Renal cortex interstitium (tissue), 11 donors: ENCODE data around the gene GNAI3. TPM values are rescaled to one million over a fixed set of nuclear protein-coding genes. Genes with fewer than 3 reads are reported as not detected.
"Not testable (repeated sequence)": the region's sequence is repeated elsewhere in the genome, so short reads cannot be mapped to it uniquely, and the experiment has no call there.

Source experiments
- DNase-seq, 11 donors: peaks; one replicate each; pipeline ENCODE4 v3.0.0-alpha.2; 2013; ENCODE audit warnings: low read depth in 9 of 11, low spot score in 4 of 11; ENCODE audit errors: extremely low read depth in 1 of 11
- polyA plus RNA-seq, 3 donors: library from polyadenylated mRNA; unstranded; fragments of 120-200 nt; gene quantifications; one replicate each; pipeline ENCODE4 v1.2.1, GENCODE V29; 2013; ENCODE audit not compliant: insufficient read length in 3 of 3

Gene GNAI3
- polyA plus RNA-seq, 3 donors = 11.7 to 13.5 (median 12.1) TPM

DNA sequence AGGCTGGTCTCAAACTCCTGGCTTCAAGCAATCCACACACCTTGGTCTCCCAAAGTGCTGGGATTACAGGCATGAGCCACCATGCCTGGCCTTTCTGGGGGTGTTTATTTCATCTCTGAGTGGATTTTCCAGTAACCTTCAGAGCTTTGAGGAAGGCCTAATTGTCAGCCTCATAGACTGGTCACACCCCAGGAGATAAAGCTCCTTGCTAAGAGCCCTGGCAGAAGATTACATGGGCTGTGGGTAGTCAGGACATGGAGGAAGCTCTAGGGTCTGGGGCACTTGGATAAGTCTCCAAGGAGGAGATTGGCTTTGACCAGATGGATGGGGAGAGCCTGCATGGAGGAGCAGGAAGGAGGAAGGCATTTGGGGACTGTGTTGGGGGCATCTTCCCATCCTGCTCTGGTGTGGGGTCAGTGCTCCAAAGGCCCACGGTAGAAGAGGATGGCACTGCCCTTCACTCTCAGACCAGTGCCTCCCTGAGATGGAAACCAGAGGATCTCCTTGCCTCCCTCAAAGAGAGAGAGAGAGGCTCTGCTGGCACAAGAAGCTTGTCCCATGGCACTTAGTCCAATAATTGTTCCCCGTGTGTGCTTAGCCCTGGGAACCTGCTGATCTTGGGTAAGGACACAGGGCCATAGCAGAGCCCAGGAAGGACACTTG is 92.8 kb downstream of the GNAI3 start:
- DNase-seq = no peak

GRCh38 chr1:109641861-109642260 is 93.4 kb downstream of the GNAI3 start:
- DNase-seq = no peak

DNA sequence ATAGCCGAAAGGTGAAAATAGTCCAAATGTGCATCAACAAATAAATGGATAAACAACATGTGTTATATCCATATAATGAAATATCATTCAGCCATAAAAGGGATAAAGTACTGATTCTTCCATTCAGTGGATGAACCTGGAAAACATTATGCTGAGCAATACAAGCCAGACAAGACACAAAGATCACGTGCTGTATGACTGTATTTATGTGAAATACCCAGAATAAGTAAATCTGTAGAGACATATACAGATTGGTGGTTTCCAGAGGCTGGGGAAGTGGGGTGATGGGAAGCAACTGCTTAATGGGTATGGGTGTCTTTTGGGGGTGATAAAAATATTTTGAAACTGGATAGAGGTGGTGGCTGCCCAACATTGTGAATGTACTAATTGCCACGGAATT is 94.2 kb downstream of the GNAI3 start:
- no peak for DNase-seq

- DNase-seq = peak in 2 of 11 donors; percentile 62 to 74
Observed at GRCh38 chr1:109643385-109644230, 95.2 kb downstream of the GNAI3 start.

- no peak for DNase-seq
Observed at GRCh38 chr1:109644670-109645069, 96.3 kb downstream of the GNAI3 start.

DNA sequence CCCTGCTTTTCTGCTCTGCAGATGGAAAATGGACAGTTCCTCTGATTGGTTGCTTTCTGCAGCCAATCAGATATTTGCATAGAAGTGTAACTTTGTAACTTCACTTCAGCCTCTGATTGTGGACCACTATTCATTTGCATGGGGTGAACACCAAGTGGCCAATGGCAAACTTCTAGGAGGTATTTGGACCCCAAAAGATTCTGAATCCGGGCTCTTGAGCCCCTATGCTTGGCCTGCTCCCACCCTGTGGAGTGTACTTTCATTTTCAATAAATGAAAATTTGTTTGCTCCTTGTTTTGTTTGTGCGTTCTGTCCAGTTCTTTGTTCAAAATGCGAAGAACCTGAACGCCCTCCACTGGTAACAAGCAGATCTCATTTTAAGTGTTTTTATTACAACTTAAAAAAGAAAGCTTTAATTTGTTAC is 101.1 kb downstream of the GNAI3 start:
- DNase-seq = peak in 2 of 11 donors; percentile 34 to 38

DNA sequence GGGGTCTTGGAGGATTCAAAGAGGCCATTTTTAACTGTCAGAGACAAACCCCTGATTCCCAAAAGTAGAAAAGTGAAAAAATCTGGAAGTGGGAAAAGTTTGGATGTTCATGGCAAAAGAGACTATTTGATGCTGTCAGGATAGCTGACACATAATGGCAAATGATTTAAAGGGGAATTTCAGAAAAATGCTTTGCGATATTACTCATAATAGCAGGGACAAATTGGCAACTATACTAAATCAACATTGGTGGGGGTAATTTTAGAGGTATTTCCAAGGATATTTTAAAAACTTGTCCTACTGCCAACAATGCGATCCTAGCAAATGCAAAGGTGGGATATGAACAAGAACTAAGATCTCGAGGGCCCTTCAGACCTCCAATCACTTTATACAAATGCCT is 102.2 kb downstream of the GNAI3 start:
- DNase-seq = no peak

DNA sequence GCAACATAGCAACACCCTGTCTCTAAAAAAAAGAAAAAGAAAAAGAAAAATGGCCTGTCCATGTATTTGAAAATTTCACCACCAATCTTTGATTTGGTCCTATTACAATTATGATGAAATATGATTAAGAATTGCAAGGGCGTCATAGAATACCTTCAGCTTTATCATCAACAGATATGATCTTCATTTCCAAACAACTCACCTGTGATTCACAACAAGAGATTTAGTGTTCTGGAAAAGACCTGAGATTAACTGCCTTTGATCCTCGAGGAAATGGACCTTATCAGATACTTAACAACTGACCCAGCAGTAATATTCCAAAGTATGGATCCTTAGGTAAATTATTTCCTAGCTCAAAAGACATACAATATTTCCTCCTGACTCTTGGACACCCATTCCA is 104.0 kb downstream of the GNAI3 start:
- no peak for DNase-seq

GRCh38 chr1:109653306-109653705 is 104.9 kb downstream of the GNAI3 start:
- DNase-seq = no peak

DNA sequence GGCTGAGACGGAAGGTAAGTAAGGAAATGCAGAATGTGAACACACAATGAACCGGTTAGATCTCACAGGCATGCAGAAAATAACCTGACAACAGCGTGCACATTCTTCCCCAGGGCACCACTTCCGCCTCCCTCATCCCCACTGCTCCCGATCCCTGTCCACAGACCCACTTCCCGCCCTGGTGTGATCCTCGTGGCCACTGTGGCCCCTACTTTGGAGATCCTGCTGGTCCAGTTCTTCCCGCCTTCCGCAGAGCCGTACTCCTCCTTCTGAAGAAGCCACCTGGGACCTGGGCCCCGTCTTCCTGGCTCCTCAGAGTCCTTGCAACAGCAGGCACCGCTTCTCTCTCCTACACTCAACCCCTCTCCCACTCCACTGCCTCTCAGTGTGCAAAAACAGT is 106.1 kb downstream of the GNAI3 start:
- no peak for DNase-seq

GRCh38 chr1:109655615-109656519 is 107.5 kb downstream of the GNAI3 start, which contains the start of gene GSTM4:
Gene GSTM4 (plus strand): TSS chr1:109656099. CDS start chr1:109656390, 291 bp downstream.
- peak in 8 of 11 donors; percentile 53 to 81 (median 74) for DNase-seq

- DNase-seq = no peak
Observed at GRCh38 chr1:109657395-109657794, 109.0 kb downstream of the GNAI3 start.

DNA sequence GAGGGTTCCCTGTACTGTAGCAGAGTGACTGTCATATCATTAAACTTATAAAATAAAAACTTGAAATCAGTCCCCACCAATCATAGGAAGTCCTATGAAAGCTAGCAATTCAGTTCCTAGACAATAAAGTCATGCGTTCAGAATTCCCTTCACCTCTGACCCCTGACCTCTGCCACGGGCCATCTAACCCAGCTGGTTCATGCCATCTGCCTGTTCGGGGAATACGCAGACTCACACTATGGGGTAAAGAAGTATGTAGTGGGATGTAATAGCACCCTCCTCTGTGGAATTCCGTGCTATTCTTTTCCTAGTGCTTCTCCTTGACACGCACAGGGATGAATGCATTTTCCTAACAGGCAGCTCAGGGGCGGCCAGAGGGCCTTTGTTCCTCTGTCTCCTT is 109.6 kb downstream of the GNAI3 start:
- DNase-seq = no peak

DNA sequence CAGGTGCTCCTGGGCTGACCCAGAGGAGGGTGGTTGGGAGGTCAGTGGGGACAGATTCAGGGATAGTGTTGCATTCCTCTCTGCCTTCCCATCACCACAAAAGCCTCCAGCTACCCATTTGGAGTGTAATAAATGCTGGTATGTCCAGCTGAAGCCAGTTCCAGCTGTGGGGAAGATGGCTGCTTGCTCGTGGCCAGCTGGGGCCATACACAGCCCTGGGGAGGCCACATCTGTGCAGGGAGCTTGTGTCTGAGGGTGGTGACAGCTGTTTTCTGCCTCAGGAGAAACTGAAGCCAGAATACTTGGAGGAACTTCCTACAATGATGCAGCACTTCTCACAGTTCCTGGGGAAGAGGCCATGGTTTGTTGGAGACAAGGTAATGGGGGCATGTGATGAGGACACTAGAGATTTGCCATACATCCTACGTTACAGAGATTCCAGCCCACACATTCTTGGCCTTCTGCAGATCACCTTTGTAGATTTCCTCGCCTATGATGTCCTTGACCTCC is 110.2 kb downstream of the GNAI3 start:
- no peak for DNase-seq

- DNase-seq = no peak
Observed at GRCh38 chr1:109659145-109659544, 110.7 kb downstream of the GNAI3 start.

- peak in 8 of 11 donors; percentile 42 to 84 (median 70) for DNase-seq
Observed at GRCh38 chr1:109659997-109660690, 111.7 kb downstream of the GNAI3 start.

DNA sequence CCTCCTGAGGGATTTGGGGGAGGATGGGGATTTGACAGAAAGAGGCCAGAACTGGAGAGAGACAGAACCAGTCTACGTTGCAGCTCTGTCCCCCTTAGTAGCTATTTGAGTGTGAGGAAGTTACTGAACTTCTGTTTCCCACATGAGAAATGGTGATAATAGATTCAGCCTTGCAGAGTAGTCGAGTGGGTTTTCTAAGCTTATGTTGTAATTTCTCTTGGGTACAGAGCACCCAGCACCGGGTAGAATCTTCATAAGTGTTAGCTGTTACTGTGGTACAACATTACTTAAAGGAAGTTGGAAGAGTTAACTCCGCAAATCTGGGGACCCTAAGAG is 112.2 kb downstream of the GNAI3 start:
- not testable (repeated sequence) for DNase-seq

DNA sequence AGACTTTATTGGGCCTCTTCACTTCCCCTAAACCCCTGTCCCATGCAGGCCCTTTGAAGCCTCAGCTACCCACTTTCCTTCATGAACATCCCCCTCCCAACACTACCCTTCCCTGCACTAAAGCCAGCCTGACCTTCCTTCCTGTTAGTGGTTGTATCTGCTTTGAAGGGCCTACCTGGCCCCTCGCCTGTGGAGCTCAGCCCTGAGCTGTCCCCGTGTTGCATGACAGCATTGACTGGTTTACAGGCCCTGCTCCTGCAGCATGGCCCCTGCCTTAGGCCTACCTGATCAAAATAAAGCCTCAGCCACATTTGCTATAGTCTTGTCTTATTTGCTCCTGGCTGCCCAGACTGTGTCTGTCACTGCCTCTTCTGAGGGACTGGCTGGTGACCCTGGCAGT is 113.0 kb downstream of the GNAI3 start:
- no peak for DNase-seq

GRCh38 chr1:109664671-109665070 is 116.3 kb downstream of the GNAI3 start:
- no peak for DNase-seq
